ENCODE measurements around the gene GFAP.

GFAP gene

DNA sequence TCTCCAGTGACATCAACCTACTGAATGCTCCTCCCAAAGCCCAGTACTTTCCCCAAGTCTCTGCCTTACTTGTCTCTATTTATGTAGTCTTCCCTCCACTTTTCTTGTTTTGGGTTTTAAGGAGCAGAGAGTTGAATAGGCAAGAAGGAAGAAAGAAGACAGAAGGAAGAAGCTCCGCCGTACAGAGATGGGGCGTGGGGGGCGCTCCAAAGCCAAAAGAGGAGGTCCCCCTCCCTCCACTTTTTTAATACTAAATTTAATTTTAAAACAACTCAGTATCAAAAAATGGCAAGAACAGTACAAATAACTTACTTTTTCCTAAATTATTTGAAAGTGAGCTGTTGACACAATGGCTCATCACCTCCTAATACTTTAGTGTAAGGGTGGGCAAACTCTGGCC is 20.7 kb downstream of the GFAP start:
- no peak for DNase-seq

- no peak for DNase-seq
Measured at GRCh38 chr17:44892250-44892649, 23.1 kb downstream of the GFAP start.

- no peak for DNase-seq
Measured at GRCh38 chr17:44889003-44889402, 26.3 kb downstream of the GFAP start.

DNA sequence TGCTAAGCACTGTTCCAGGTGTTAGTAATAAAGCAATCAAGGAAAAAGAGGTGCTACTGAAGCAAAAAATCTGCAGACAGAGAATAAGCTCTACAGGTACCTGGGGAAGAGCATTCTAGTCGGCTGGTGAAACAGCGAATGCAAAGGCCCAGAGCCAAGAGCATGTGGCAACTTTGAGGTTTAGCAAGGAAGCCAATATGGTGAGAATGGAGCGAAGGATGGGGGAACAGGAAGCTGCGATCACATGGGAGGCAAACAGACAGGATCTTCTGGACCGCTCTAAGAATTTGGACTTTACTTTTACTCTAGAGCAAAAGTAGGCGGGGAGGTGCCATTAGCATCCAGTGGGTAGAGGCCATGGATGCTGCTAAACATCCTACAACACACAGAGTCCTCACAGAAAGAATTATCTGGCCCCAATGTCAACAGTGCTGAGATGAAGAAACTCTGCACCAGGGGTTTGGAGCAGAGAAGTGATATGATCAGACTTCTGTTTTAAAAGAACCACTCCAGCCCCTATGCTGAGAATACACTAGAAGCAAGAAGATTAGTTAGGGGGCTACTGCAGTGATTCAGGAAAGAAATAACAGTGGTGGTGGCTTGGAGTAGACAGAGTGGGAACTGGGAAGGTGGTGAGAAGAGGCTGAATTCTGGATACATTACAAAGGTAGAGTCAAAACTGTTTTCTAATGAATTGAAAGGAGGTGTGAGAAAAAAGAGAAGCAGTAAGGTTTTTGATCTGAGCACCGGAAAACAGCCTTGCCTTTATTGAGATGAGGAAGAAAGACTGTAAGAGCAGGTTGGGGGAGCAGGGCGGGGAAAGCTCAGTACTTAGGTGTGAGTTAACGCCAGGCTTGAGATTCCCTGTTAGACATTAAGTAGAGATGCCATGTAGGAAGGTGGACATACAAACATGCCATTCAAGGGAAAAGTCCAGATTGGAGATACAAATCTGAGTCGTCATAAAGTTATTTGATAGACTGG is 27.0 kb downstream of the GFAP start:
- no peak for DNase-seq

DNA sequence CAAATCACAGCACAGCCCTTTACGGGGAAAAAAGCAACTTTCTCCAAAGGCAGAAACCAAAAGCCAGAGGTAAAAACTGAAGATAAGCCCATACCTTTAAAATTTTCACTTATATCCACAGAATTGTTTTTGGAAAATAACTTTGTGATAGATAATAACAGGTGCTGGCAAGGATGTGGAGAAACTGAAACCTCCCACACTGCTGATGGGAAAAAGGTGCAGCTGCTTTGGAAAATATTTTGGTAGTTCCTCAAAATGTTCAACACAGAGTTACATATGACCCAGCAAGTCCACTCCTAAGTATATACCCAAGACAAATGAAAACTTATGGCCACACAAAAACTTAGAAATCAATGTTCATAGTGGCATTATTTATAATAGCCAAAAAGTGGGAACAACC is 28.3 kb downstream of the GFAP start:
- DNase-seq = no peak

- no peak for DNase-seq
Measured at GRCh38 chr17:44884941-44885340, 30.4 kb downstream of the GFAP start.

- no peak for DNase-seq
Measured at GRCh38 chr17:44881145-44881544, 34.2 kb downstream of the GFAP start.

DNA sequence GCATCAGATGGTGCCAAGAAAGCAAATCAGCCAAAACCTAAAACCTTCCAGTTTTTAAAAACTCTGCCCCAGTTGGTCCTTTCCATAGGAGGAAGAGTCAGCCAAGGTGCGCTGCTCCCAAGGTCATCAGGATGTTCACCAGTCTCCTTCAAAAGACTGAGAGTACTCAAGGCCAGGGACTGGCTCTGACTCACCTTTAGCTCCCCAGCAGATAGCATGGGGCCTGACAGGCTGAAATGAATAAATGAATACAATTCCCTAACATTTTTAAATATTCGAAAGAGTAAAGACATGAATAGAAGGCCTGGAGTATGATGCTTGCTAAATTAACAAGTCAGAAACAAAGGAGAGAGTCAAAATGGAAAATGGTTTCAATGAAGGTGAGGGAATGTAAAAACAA is 35.2 kb downstream of the GFAP start:
- peak; percentile 12 for DNase-seq

DNA sequence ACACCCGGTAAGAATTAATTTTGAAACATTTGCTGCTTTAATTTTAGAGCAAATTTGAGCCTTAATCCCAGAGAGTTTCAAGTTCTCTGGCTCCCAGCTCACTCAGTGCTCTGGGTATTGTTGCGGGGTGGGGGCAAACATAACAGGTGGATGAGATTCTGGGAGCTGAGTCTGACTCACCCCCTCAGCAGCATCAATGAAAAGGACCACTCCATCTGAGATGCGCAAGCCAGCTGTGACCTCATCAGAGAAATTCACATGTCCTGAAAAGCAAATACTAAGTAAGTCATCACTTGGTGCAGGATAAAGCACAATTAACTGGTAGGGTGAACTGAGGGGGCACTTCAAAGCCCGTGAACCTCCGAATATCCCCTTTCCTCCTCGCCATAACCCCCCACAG is 35.9 kb downstream of the GFAP start:
- peak; percentile 60 for DNase-seq

- peak; percentile 60 for DNase-seq
Measured at GRCh38 chr17:44878627-44879221, 36.6 kb downstream of the GFAP start.

DNA sequence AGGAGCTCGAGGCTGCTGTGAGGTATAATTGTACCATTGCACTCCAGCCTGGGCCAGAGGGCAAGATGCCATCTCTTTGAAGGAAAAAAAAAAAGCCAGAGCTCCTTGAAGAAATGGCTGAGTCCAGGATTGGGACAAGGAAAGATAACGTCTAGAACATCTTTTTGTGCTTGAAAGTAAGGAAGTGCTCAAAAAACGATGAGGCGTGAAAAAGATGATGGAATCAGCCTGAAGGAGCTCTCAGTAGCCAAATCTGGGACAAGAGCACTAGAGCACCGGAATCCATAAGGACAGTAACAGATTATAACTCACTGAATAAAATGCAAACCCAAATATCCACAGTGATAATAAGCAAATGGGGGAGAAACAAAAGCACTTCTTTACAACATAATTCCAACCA is 38.2 kb downstream of the GFAP start:
- no peak for DNase-seq

DNA sequence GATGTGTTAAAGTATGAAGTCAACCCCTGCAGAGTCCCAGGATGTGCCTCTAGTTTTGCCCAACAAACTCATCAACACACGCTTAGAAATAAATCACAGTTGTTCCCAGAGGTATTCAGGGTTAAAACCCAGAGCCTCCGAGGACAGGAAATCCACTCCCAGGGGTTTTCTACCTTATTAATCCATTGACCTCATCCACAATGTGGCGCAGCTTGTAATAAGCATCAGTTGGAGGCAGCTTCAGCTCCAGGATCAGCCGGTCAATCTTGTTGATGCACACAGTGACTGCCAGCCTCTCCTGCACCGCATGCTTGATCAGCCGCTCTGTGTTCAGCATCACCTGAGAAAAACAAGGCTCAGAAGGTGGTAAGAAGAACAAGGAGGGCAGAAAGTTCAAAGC is 39.5 kb downstream of the GFAP start:
- DNase-seq = no peak

DNA sequence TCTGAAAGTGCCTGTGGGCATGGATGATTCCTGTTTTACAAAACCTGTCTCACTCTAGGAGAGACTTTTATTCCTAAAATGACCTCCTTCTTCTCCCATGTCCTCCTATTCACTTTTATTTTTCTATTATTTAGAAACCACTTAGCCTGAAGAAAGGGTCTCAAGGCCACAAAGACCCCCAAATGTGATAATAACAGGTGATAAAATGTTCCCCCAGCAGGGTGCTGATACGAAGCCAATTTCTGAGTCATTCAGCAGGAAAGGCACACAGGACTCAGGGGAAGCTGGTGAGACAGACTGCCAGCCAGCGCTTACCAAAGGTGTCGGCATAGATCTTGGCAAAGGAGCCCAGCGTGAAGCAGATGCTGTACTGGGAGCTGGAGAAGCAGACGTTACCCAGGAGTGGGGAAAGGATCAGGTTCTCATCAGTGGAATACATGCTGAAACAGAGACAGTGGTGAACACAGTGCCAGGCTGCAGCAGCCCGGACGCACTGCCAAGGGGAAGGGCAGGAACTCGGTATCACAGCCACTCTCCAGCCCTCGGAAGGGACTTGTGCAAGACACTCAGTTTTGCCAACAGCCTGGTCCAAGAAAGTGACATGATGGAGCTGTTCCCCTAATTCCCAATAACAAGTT is 43.0 kb downstream of the GFAP start:
- DNase-seq = no peak

- no peak for DNase-seq
Measured at GRCh38 chr17:44871556-44871955, 43.7 kb downstream of the GFAP start.

DNA sequence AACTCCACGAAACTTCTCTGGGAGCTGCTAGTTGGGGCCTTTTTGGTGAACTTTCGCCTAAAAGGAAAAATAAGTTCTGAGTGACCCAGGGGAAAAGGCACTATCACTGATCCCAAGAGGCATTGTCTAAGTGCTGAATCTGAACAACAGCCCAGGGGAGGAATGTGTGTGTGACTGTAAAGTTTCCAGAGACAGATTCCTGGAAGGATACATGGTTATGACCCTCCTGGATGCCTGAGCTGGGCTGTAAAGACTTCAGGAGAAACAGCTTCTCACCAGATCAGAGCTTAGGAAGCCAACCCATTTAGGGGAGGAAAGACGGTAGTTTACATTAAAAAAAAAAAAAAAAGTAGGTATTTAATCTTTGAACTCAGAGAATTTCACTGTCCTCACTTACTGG is 47.5 kb downstream of the GFAP start:
- no peak for DNase-seq

GRCh38 chr17:44865931-44866330 is 49.4 kb downstream of the GFAP start:
- no peak for DNase-seq

GRCh38 chr17:44865231-44865660 is 50.1 kb downstream of the GFAP start:
- DNase-seq = peak; percentile 90

DNA sequence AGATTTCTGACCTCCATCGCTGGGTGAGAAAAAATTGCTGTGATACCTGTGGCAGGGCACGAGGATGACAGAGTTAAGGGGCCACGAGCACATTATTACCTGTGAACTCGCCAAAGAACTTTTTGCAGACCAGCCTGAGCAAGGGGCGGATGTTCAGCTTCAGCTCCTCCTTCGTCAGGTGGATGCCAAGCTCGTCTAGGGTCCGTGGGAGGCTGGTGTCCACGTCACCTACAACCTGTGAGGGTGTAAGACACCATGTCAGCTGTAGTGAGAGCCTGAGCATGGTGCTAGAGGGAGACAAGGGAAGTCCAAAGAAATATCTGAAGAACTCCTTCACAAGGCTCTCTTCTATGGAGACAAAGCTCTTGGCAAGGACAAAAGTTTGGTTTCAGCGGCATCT is 50.5 kb downstream of the GFAP start:
- DNase-seq = no peak

DNA sequence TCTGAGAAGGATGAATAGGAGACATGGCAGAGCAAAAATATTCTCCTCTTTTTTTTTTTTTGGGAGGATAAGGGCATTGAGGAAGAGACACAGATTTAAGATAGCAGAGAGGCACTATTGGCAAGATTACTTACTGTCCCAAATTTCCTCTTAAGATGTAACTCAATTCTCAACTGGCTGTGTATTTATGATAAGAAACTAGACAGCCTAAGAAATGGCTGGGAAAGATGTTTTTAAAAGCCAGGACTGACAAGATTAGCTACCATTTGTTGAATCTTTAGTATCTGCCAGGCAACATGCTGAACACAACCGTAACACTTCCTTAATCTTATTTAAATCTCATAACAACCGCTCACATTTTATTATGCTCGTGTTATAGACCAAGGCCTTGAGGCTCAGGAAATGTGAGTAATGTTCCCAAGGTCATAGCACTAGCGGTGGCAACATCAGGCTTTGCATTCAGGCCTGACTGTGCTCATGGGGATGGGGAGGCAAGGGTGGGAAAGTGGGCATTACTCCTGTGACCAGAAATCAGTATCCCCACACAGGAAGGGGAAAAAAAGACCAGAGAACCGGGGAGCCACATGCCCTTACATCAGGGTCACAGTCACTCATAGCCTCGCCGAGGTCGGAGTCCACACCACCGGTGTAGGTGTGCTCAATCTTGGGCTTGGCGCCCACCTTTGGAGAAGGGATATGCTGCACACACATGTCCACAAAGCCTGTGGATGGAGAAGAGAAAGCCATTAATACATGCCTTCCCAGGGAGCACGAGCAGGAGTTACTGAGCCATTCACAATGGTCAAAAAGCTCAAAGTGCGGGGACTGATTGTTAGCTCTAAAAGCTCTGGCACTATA is 52.0 kb downstream of the GFAP start:
- no peak for DNase-seq

- DNase-seq = no peak
Measured at GRCh38 chr17:44862278-44862914, 52.9 kb downstream of the GFAP start.

DNA sequence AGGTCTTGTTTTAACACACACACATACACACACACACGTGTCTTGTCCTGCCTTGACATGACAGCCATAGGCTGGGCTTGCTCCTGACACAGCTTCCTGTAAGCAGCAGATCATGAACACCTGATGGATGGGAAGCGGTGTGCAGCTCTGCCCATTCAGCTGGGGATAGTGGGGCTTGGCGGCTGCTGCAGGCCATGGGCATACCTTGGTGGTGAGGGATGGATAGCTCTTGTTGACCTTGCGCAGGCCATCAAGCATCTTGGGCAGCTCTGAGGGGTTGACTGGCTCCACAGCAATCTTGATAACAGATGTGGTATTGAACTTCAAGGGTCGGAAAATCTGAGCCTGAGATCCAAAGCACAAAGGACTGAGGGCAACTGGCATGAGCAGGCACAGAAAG is 55.6 kb downstream of the GFAP start:
- no peak for DNase-seq

DNA sequence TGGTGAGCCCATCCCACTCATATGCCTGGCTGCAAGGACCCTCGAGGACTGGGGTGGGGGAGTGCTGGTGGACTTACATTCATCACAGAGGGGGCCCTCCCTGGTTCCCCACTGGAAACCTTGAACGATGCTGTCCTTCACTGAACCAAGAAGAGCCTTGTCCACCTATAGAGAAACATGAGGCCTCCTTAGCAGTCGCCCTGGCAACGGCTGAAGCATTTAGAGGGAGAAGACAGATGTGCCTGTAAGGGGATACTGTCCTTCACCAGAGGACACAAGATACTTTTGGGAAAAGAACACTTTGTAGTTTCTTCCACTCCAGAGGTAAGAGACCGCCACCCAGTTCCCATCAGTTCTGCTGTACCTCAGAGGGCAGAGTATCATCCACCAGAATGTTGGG is 61.1 kb downstream of the GFAP start:
- DNase-seq = no peak
